Prostate gland (tissue), 2 donors: ENCODE data around the gene PPP1CB. TPM values are rescaled to one million over a fixed set of nuclear protein-coding genes. Genes with fewer than 3 reads are reported as not detected.
A peak's percentile ranks its signal among the peaks of the same experiment; 100 is the strongest.

Experiments
- DNase-seq: peaks from one replicate; pipeline ENCODE4 v3.0.0-alpha.2; 2019; ENCODE audit warnings: low spot score
- H3K27ac ChIP-seq, 2 donors: fragments of 200-600 bp; sonication (generic); 2 replicates each; pipeline ENCODE4 v1.5.1; 2017 to 2019
- H3K27me3 ChIP-seq: fragments of 200-600 bp; sonication (generic); replicated peaks from 2 replicates; pipeline ENCODE4 v1.5.1; 2019; ENCODE audit not compliant: insufficient read depth
- H3K36me3 ChIP-seq, 2 donors: fragments of 200-600 bp; sonication (generic); 1 replicate in 1 of 2; 2 replicates in 1 of 2; pipeline versions ENCODE4 v1.5.1 to v1.8.1; 2017 to 2019
- H3K4me1 ChIP-seq: fragments of 200-600 bp; sonication (generic); replicated peaks from 2 replicates; pipeline ENCODE4 v1.5.1; 2019
- H3K4me3 ChIP-seq, 2 donors: fragments of 200-600 bp; sonication (generic); 2 replicates each; pipeline ENCODE4 v1.5.1; 2017 to 2019
- H3K9me3 ChIP-seq: fragments of 200-600 bp; sonication (generic); 2 replicates; pipeline ENCODE4 v1.5.1; 2017
- CTCF ChIP-seq, 4 experiments: fragments of 200-600 bp in 2 of 4; fragments of 450-650 bp in 2 of 4; sonication (generic) in 2 of 4; IDR thresholded peaks; 1 replicate in 3 of 4; 2 replicates in 1 of 4; pipeline ENCODE4 v1.5.1; 2016 to 2019; ENCODE audit warnings: antibody characterized with exemption in 4 of 4, mild to moderate bottlenecking in 2 of 4, moderate library complexity in 2 of 4
- POLR2A ChIP-seq: fragments of 450-650 bp; IDR thresholded peaks from one replicate; pipeline ENCODE4 v1.6.1; 2016; ENCODE audit warnings: antibody characterized with exemption, mild to moderate bottlenecking
- POLR2AphosphoS5 ChIP-seq: sonication (generic); formaldehyde crosslinking; IDR thresholded peaks from one replicate; pipeline ENCODE4 v1.6.1; 2017; ENCODE audit warnings: antibody characterized with exemption
- WGBS: methylation state at CpG from one replicate; pipeline ENCODE4 v1.1.5; 2018; 5-methylcytosine and 5-hydroxymethylcytosine counted together
- intact Hi-C: fragments of 100-400 bp; cut with DNase I; formaldehyde crosslinking; loops from one replicate; pipeline ENCODE4 v1.14.2; 2022
- total RNA-seq, 2 donors: library from RNA; depleted of rRNA; stranded (reverse); fragments of >200 nt; gene quantifications; one replicate each; pipeline ENCODE4 v1.1.0, GENCODE V29; 2016

PPP1CB gene
- total RNA-seq, 2 donors from 2014 or later, result 177 to 260 TPM

- Histone ChIP-seq H3K27ac (peak overlapping the region; percentile 100), H3K27me3 (no peaks in the 10 kb centered on the region), H3K4me1 (peaks cover 4% of the 10 kb centered on the region), H3K4me3 (peak overlapping the region in 1 of 2 donors; percentile 99), H3K9me3 (no peaks in the 10 kb centered on the region), H3K36me3 (no peaks in the 10 kb centered on the region)
- no peak for DNase-seq
- TF ChIP-seq POLR2AphosphoS5, result no peak
- TF ChIP-seq POLR2A, result no peak
- no peak for TF ChIP-seq CTCF (IDR thresholded peaks at IDR 0.05)
- intact Hi-C loops, result loop anchor here (2.0 to 10.0 kb wide), 2 partner anchors 91 to 189 kb away; no protein-coding TSS in a partner anchor
- 42% methylated on average over 3 of the region's 3 CpGs for WGBS
Measured at GRCh38 chr2:28755421-28755820, 3.8 kb downstream of the PPP1CB start.

- DNase-seq, result no peak
- intact Hi-C loops, result loop anchor here (10.0 kb wide), 1 partner anchor 94 kb away; no protein-coding TSS in a partner anchor
- Histone ChIP-seq H3K4me1 (no peaks in the 10 kb centered on the region), H3K9me3 (no peaks in the 10 kb centered on the region), H3K4me3 (no peak overlapping the region), H3K27ac (no peak overlapping the region), H3K36me3 (no peaks in the 10 kb centered on the region), H3K27me3 (no peaks in the 10 kb centered on the region)
- TF ChIP-seq CTCF (IDR thresholded peaks at IDR 0.05) (no peak), POLR2AphosphoS5 (no peak), POLR2A (no peak)
- WGBS, result 65% methylated on average over 2 of the region's 2 CpGs
Measured at GRCh38 chr2:28758459-28758858, 6.8 kb downstream of the PPP1CB start.

- TF ChIP-seq CTCF (IDR thresholded peaks at IDR 0.05) (no peak), POLR2AphosphoS5 (no peak), POLR2A (no peak)
- Histone ChIP-seq H3K27me3 (no peaks in the 10 kb centered on the region), H3K27ac (no peak overlapping the region), H3K9me3 (no peaks in the 10 kb centered on the region), H3K4me3 (no peak overlapping the region), H3K36me3 (no peaks in the 10 kb centered on the region), H3K4me1 (peaks cover 4% of the 10 kb centered on the region)
- intact Hi-C loops, result no loop called here
- WGBS, result 73% methylated on average over 3 of the region's 3 CpGs
- no peak for DNase-seq
Measured at GRCh38 chr2:28761420-28761819, 9.8 kb downstream of the PPP1CB start.

- TF ChIP-seq CTCF (IDR thresholded peaks at IDR 0.05) (no peak), POLR2AphosphoS5 (no peak), POLR2A (no peak)
- Histone ChIP-seq H3K4me3 (no peak overlapping the region), H3K27me3 (no peaks in the 10 kb centered on the region), H3K4me1 (peaks cover 4% of the 10 kb centered on the region), H3K36me3 (no peaks in the 10 kb centered on the region), H3K27ac (no peak overlapping the region), H3K9me3 (no peaks in the 10 kb centered on the region)
- intact Hi-C loops, result no loop called here
- 77% methylated on average over 8 of the region's 8 CpGs for WGBS
- no peak for DNase-seq
Measured at GRCh38 chr2:28764909-28765711, 13.5 kb downstream of the PPP1CB start.

GRCh38 chr2:28766070-28766469 is 14.4 kb downstream of the PPP1CB start:
- Histone ChIP-seq H3K27me3 (no peaks in the 10 kb centered on the region), H3K4me1 (peaks cover 4% of the 10 kb centered on the region), H3K9me3 (no peaks in the 10 kb centered on the region), H3K4me3 (no peak overlapping the region), H3K36me3 (no peaks in the 10 kb centered on the region), H3K27ac (no peak overlapping the region)
- 81% methylated on average over 2 of the region's 2 CpGs for WGBS
- no peak for TF ChIP-seq CTCF (IDR thresholded peaks at IDR 0.05)
- no peak for TF ChIP-seq POLR2AphosphoS5
- TF ChIP-seq POLR2A, result no peak
- no peak for DNase-seq
- intact Hi-C loops, result no loop called here
